ENCODE data around the gene ZNF831.

DNA sequence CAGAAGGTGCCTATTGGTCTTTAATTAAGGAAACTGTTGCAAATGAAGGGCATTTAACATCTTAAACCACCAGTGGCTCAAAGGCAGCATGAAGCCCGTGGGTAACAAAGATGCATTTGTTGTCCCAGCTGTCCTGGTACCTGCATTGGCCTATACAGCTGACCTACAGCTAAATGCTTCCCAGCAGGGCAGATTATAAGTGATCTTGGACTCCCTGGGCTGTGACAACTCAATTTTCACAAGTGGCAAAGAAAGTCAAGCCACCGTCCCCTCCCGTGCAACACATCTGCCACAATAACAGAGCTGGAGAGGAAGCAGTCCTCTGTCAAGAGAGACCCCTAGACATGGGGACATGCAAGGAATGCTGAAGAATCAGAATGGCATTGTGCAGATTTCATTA lies 105.2 kb downstream of the ZNF831 start:
- TF ChIP-seq, protein P1, sequence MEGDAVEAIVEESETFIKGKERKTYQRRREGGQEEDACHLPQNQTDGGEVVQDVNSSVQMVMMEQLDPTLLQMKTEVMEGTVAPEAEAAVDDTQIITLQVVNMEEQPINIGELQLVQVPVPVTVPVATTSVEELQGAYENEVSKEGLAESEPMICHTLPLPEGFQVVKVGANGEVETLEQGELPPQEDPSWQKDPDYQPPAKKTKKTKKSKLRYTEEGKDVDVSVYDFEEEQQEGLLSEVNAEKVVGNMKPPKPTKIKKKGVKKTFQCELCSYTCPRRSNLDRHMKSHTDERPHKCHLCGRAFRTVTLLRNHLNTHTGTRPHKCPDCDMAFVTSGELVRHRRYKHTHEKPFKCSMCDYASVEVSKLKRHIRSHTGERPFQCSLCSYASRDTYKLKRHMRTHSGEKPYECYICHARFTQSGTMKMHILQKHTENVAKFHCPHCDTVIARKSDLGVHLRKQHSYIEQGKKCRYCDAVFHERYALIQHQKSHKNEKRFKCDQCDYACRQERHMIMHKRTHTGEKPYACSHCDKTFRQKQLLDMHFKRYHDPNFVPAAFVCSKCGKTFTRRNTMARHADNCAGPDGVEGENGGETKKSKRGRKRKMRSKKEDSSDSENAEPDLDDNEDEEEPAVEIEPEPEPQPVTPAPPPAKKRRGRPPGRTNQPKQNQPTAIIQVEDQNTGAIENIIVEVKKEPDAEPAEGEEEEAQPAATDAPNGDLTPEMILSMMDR (IDR thresholded peaks at IDR 0.05) = no peak
- no peak for TF ChIP-seq POLR2A (IDR thresholded peaks at IDR 0.05)

Measured in lower leg skin (tissue), 3 donors.